Adipose tissue (tissue), 3 donors: ENCODE data around the gene SLC39A8. TPM values are rescaled to one million over a fixed set of nuclear protein-coding genes. Genes with fewer than 3 reads are reported as not detected.
"Not testable (repeated sequence)": the region's sequence is repeated elsewhere in the genome, so short reads cannot be mapped to it uniquely, and the experiment has no call there.

Experiments used
- H3K27ac ChIP-seq: one replicate; pipeline ENCODE4 v1.5.1; 2013; ENCODE audit warnings: low read depth, low read length
- WGBS, 3 donors: extraction: QIAGEN DNeasy Blood & Tissue Kit; methylation state at CpG; one replicate each; pipeline ENCODE4 v1.1.7; 2013; 5-methylcytosine and 5-hydroxymethylcytosine counted together
- polyA plus RNA-seq, 3 donors: library from polyadenylated mRNA; stranded (reverse); fragments of 200-250 nt; gene quantifications; one replicate each; pipeline ENCODE4 v1.2.3, GENCODE V29; 2013
- donor health status: healthy with polysubstance abuse.
- donor health status: Bipolar disorder and iron deficiency.
- donor health status: healthy.

SLC39A8 gene
- polyA plus RNA-seq, 3 donors: 7.0 to 25.4 (median 23.8) TPM

- H3K27ac ChIP-seq: no peak overlapping the region
- 58 to 85% (median 84%) methylated on average over 3 of the region's 3 CpGs for WGBS, 3 donors
Observed at GRCh38 chr4:102256321-102256720, 89.0 kb downstream of the SLC39A8 start.

DNA sequence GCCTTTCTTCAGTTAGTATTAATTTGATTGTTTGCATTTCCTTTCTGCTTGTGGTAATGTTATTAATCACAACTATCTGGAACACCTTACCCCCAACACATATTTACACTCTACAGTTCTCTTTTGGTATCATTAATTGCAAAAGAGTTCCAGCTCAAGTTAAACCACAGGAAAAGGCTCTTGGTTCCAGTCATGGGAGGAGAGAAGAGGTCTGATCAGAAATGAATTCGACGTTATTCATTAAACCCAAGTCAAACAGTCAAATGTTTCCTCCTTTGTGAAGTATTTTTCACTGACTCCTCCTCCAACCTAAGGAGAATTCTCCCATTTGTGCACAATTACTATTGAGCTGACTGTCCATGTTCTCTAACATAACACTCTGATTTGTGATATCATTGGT lies 91.4 kb downstream of the SLC39A8 start:
- WGBS, 3 donors: 48 to 84% (median 62%) methylated on average over 2 of the region's 2 CpGs
- H3K27ac ChIP-seq: no peak overlapping the region

- no peak overlapping the region for H3K27ac ChIP-seq
- WGBS, 3 donors: 81 to 88% (median 88%) methylated on average over 2 of the region's 2 CpGs
Observed at GRCh38 chr4:102252171-102252570, 93.1 kb downstream of the SLC39A8 start.

DNA sequence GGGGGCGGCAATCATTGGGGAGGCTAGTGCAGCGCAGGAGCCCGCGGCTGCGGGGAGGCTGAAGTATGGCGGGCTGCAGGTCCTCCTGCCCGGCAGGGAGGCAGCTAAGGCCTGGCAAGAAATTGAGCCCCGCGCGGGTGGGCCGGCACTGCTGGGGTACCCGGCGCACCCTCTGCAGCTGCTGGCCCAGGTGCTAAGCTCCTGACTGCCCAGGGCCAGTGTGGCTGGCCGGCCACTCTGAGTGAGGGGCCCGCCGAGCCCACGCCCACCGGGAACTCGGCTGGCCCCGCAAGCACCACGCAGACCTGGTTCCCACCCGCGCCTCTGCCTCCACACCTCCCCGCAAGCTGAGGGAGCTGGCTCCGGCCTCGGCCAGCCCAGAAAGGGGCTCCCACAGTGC lies 94.9 kb downstream of the SLC39A8 start:
- no peak overlapping the region for H3K27ac ChIP-seq
- WGBS, 3 donors: 72 to 86% (median 80%) methylated on average over 25 to 26 of the region's 26 CpGs

DNA sequence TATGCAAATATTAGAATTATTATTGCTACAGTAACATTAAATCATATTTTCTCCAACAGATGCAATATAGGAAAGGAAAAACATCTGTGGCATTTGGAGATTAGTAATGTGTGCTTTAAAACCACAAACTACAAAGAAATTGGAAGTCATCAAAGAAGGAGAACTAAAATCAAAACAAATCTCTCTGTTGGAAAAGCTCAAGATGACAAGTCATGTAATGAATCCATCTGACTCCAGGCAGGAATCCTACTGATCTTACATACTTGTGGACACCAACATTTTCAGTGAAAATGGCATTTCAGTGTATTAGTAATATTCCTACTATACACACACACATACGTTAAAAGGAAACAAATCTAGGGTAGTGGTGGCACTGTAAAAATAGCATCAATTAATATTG lies 98.2 kb downstream of the SLC39A8 start:
- 66 to 78% (median 71%) methylated on average over 1 of the region's 1 CpG for WGBS, 3 donors
- no peak overlapping the region for H3K27ac ChIP-seq

DNA sequence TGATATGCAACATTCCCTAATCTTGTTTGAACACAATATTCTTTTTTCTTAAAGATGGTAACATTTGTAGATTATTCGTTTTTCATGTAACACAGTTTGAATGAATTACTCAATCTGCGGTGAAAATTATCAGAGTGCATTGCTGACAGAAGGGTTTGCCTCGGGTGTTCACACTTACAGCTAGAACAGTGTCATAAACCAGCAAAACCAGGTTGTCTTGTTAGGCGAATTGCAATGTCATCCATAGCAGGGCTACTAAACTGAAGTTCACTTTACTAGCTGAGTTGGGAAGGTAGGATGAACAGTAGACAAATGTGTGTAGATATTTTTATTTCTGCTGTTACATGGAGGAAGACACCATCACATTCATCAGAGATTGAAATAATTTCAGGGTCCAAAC lies 98.9 kb downstream of the SLC39A8 start:
- H3K27ac ChIP-seq: no peak overlapping the region

GRCh38 chr4:102244878-102245535 lies 100.3 kb downstream of the SLC39A8 start:
- 76 to 80% (median 77%) methylated on average over 22 to 23 of the region's 23 CpGs for WGBS, 3 donors
- H3K27ac ChIP-seq: no peak overlapping the region

More for the DNA sequence above, 98.9 kb downstream of the SLC39A8 start:
- WGBS, 3 donors: 60 to 89% (median 88%) methylated on average over 4 of the region's 4 CpGs

GRCh38 chr4:102243296-102243695 lies 102.0 kb downstream of the SLC39A8 start:
- WGBS, 3 donors: 66 to 74% (median 67%) methylated on average over 5 of the region's 5 CpGs
- not testable (repeated sequence) for H3K27ac ChIP-seq

GRCh38 chr4:102234243-102234838 lies 110.9 kb downstream of the SLC39A8 start:
- 90 to 95% (median 91%) methylated on average over 13 to 15 of the region's 15 CpGs for WGBS, 3 donors
- no peak overlapping the region for H3K27ac ChIP-seq

DNA sequence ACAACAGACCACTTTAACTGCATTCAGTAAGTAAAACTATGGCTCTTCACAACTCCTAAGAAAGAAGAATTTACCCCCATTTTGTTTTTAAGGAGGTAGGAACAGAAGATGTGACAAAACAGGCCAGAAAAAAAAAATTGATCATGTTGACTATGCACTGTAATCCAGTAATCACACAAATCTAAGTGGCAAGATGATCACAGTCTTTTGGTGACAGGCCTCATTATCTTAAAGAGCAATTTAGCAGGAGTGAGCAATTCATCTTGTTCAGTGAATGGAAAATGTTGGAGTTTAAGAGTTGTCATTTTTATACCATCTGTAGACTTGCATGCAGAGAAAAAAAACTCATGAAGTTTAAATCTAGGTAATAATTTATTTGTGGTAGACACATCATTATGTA lies 115.1 kb downstream of the SLC39A8 start:
- H3K27ac ChIP-seq: no peak overlapping the region

- WGBS, 3 donors: 50 to 100% (median 98%) methylated on average over 1 of the region's 1 CpG
- no peak overlapping the region for H3K27ac ChIP-seq
Observed at GRCh38 chr4:102227388-102227787, 117.9 kb downstream of the SLC39A8 start.

DNA sequence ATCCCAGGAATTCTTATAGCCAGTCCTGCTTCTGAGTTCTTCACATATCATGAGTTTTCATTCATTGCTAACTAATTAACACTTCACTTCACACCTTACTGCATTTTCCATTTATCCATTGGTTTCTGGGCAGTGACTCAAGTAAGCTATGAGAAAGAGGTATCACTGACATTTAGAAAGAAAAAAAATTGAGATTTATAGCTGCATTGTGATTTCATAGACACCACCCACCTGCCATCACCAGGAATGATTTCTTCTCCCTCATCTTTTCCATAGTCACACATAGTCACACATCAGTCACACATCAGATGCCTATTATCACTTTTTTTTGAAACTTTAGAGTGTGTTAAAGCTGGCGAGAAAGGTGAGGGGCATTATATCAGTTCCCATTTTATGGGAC lies 121.8 kb downstream of the SLC39A8 start:
- 72 to 97% (median 94%) methylated on average over 1 of the region's 1 CpG for WGBS, 3 donors

DNA sequence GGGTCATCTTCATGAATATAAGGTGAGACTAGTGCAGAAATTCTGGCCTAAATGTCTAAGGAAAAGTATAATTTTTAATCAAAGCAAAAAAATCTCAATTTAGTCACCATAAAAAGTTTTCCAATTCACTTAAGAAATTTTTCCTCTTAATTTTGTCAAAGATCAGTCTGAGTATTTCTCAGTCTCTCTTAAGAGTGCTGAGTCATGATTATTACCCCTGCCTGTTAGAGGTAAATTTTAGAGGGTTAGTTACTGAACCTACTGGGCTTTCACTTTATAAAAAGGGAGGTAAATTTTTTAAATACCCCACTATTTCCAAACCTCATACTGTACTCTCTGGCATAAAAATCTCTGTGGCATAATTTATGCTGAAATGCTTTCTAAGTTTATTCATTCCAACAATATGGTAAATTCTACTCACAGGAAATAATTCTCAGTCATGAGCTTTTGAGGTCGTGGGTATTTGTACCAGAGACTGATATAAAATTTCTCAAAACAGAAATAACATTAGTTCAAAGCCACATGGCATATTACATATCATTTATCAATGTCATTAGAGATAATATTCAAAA lies 122.4 kb downstream of the SLC39A8 start:
- H3K27ac ChIP-seq: no peak overlapping the region
- WGBS, 3 donors: 34 to 42% (median 34%) methylated on average over 1 of the region's 1 CpG

More for the DNA sequence above, 121.8 kb downstream of the SLC39A8 start:
- no peak overlapping the region for H3K27ac ChIP-seq

DNA sequence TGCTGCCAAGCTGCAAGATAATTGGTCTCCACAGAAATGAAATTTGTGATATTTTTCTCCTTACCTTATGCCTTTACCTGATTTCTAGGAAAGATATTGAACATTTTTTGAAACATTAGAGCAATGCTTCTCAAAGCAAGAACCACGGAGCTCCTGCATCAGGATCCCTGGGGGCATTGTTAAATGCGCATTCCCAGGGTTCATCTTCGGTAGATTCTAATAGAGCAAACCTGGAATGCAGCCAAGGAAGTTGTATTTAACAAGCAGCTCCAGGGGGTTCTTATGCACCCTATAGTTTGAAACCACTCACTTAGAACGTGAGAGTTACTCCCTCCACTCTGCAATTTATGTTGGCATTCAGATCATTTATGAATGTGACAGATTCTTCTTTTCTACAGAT lies 126.2 kb downstream of the SLC39A8 start:
- WGBS, 3 donors: 39 to 72% (median 67%) methylated on average over 4 of the region's 4 CpGs
- H3K27ac ChIP-seq: no peak overlapping the region

DNA sequence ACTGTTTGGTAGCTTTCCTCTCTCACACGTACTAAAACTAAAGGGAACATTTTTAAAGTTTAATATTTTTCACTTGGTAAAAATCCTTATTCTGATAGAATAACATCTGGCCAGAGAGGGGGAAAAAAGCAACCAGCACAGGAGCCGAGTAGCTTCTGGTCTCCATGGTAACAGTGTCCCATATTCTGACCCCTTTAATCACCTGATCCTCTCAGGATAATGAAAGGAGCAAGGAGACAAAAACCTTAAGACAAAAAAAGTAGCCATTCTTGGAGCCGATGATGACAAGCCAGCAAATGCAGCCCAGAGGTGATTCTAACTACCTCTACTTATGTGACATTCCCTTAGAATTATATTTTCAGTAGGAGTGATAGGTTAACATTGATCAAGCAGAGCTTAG lies 126.6 kb downstream of the SLC39A8 start:
- 65 to 79% (median 77%) methylated on average over 3 of the region's 3 CpGs for WGBS, 3 donors
- no peak overlapping the region for H3K27ac ChIP-seq

GRCh38 chr4:102217775-102218355 lies 127.4 kb downstream of the SLC39A8 start:
- WGBS, 3 donors: 80 to 93% (median 87%) methylated on average over 1 of the region's 1 CpG
- no peak overlapping the region for H3K27ac ChIP-seq

DNA sequence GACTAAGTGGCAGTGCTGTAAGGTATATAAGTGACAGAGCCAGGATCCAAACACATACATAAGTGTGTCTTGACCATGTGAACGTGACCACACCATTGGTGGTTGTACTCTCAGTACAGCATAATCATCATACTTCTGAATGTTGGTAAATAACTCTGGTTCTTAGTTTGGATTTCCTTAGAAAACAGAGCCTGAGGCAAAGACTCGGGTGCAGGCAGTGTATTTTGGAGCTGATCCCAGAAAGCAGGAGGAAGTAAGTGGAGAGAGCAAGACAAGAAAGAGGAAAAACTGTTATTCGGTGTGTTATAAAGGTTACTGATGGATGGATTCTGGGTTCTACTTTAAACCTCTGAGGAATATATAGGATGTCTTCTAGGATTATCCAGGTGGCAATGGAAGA lies 127.9 kb downstream of the SLC39A8 start:
- WGBS, 3 donors: 38 to 50% (median 44%) methylated on average over 3 of the region's 3 CpGs
- H3K27ac ChIP-seq: no peak overlapping the region

DNA sequence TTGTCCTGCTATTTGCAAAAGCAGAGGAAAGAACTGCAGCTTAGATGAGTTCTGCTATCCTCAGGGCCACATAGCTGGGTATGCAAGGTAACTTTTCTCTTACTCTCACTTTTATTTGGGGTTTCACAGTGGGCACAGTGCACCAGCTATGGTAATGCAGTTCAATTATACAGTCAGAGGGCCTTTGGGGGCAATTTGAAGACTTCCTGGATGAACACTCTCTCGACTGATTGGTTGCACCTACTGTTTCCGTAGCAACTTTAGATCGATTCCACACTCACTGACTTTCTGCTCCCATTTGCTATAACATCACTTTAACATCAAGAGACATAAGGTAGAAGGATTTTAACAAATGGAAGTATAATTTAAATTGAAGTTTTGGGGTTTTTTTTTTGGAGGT lies 128.6 kb downstream of the SLC39A8 start:
- 68 to 86% (median 80%) methylated on average over 3 of the region's 3 CpGs for WGBS, 3 donors
- peak overlapping the region; percentile 24 for H3K27ac ChIP-seq

GRCh38 chr4:102213031-102213430 lies 132.3 kb downstream of the SLC39A8 start:
- H3K27ac ChIP-seq: no peak overlapping the region
